ENCODE measurements around the gene GCC2. TPM values are rescaled to one million over a fixed set of nuclear protein-coding genes. Genes with fewer than 3 reads are reported as not detected.
"Not testable (repeated sequence)": the region's sequence is repeated elsewhere in the genome, so short reads cannot be mapped to it uniquely, and the experiment has no call there.

Gene GCC2
- total RNA-seq, 2 donors from 2014 or later: 57.0 to 59.9 TPM

DNA sequence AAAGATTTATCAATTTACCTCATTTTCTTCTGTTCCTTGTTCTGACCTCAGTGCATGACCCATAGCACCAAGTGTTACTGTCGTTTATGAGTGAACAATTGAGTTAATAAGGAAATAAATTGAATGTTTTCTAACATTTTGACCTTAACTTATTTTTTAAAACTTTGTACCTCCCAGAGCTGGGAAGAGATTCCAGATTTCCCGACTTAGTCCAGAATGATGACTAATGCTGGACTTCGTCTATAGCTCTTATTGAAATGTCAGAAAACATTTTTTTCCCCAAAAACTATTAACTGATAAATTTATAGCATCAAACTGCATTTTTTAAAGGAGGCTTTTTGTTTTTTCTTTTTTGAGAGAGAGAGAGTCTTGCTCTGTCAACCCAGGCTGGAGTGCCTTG, 63.4 kb downstream of the GCC2 start:
- H3K27ac ChIP-seq (ENCODE audit: low read depth, low read length); H3K27ac Mint-ChIP-seq; H3K9me3 ChIP-seq (ENCODE audit: control insufficient read depth, low read length); H3K4me1 ChIP-seq (ENCODE audit: control insufficient read depth, insufficient read depth, low read length); H3K36me3 ChIP-seq (ENCODE audit: control insufficient read depth, insufficient read depth, low read length); H3K4me3 Mint-ChIP-seq; H3K9ac ChIP-seq (ENCODE audit: extremely low read depth, low read length, poor library complexity, severe bottlenecking); H3K27me3 Mint-ChIP-seq (ENCODE audit: insufficient read depth); H3K4me3 ChIP-seq (ENCODE audit: low read length); H3K27me3 ChIP-seq (ENCODE audit: control insufficient read depth, insufficient read depth, low read length, poor library complexity, severe bottlenecking); H3K4me1 Mint-ChIP-seq; H3K9me3 Mint-ChIP-seq; DNase-seq: not testable (repeated sequence)
- WGBS, 2 experiments (ENCODE audit: insufficient coverage in 1 of 2, insufficient read length in 1 of 2): 91% methylated on average over 2 of the region's 3 CpGs; no CpG with 5 or more reads in 1 of the 2 experiments
- H3K36me3 Mint-ChIP-seq (ENCODE audit: low read depth): peaks cover 16% of the 10 kb centered on the region

DNA sequence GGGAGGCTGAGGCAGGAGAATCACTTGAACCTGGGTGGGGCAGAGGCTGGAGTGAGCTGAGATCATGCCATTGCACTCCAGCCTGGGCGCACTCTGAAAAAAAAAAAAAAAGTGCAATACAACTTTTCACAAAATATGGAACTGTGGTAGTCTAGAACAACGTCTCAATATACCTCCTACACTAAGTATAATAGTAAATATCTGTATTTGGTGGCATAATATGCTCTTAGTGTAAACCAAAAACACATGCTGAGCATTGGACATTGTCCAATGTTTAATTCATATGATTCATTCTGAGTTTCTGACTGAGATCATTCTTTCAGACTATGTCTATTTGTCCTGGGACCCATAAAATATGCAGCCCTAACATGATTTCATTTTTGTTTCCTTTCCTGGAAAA, 65.5 kb downstream of the GCC2 start:
- not testable (repeated sequence) for H3K9me3 ChIP-seq (ENCODE audit: control insufficient read depth, low read length); H3K27ac ChIP-seq (ENCODE audit: low read depth, low read length); H3K27me3 ChIP-seq (ENCODE audit: control insufficient read depth, insufficient read depth, low read length, poor library complexity, severe bottlenecking); H3K9ac ChIP-seq (ENCODE audit: extremely low read depth, low read length, poor library complexity, severe bottlenecking); H3K27me3 Mint-ChIP-seq (ENCODE audit: insufficient read depth); H3K4me1 ChIP-seq (ENCODE audit: control insufficient read depth, insufficient read depth, low read length); H3K4me1 Mint-ChIP-seq; H3K36me3 ChIP-seq (ENCODE audit: control insufficient read depth, insufficient read depth, low read length); H3K27ac Mint-ChIP-seq; H3K4me3 Mint-ChIP-seq; DNase-seq; H3K4me3 ChIP-seq (ENCODE audit: low read length)
- H3K9me3 Mint-ChIP-seq: peaks cover 13% of the 10 kb centered on the region
- peaks cover 15% of the 10 kb centered on the region for H3K36me3 Mint-ChIP-seq (ENCODE audit: low read depth)
- no CpG with 5 or more reads among the region's 2 CpGs for WGBS, 2 experiments (ENCODE audit: insufficient coverage in 1 of 2, insufficient read length in 1 of 2)

DNA sequence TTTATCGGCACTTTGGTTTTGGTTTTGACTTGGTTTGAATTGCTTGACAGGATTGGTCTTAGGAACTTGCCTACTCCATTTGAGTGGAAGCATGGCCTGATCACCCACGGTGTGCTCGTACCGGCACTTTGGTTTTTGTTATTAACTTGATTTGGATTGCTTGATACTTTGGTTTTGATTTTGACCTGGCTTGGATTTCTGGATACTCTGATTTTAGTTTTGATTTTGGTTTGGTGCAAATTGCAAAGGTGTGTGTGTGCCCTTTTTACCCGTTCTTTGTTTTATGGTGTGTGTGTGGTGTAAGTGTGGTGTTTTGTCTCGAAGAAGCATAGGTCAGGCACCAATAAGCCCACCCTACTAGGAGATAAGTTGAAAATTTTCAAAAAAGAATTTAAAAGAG, 75.7 kb downstream of the GCC2 start:
- H3K36me3 Mint-ChIP-seq (ENCODE audit: low read depth); DNase-seq; H3K9me3 ChIP-seq (ENCODE audit: control insufficient read depth, low read length); H3K27me3 ChIP-seq (ENCODE audit: control insufficient read depth, insufficient read depth, low read length, poor library complexity, severe bottlenecking); H3K27me3 Mint-ChIP-seq (ENCODE audit: insufficient read depth); H3K4me3 Mint-ChIP-seq; H3K36me3 ChIP-seq (ENCODE audit: control insufficient read depth, insufficient read depth, low read length); H3K27ac ChIP-seq (ENCODE audit: low read depth, low read length); H3K4me1 ChIP-seq (ENCODE audit: control insufficient read depth, insufficient read depth, low read length); H3K9me3 Mint-ChIP-seq; H3K4me3 ChIP-seq (ENCODE audit: low read length); H3K27ac Mint-ChIP-seq; H3K9ac ChIP-seq (ENCODE audit: extremely low read depth, low read length, poor library complexity, severe bottlenecking): not testable (repeated sequence)
- H3K4me1 Mint-ChIP-seq: peaks cover 15% of the 10 kb centered on the region
- 100% methylated on average over 5 of the region's 6 CpGs; no CpG with 5 or more reads in 1 of the 2 experiments for WGBS, 2 experiments (ENCODE audit: insufficient coverage in 1 of 2, insufficient read length in 1 of 2)

DNA sequence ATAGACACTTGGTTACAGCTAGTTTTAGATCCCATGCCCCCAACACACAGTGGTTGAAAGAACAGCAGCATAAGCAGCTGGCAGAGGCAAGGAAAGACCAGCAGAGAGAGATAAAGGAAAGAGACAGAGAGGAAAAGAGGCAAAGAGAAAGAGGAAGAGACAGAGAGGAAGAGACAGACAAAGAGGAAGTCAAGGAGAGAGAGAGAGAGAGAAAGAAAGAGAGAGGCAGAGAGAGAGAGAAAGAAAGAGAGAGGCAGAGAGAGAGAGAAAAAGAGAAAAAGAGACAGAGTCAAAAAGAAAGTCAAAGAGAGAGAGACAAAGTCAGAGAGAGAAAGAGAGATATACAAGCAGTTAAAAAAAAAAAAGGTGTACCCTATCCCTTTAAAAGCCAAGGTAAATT, 76.3 kb downstream of the GCC2 start:
- H3K4me1 ChIP-seq (ENCODE audit: control insufficient read depth, insufficient read depth, low read length); H3K27me3 ChIP-seq (ENCODE audit: control insufficient read depth, insufficient read depth, low read length, poor library complexity, severe bottlenecking); H3K27me3 Mint-ChIP-seq (ENCODE audit: insufficient read depth); H3K36me3 ChIP-seq (ENCODE audit: control insufficient read depth, insufficient read depth, low read length); H3K4me3 ChIP-seq (ENCODE audit: low read length); H3K36me3 Mint-ChIP-seq (ENCODE audit: low read depth); H3K27ac ChIP-seq (ENCODE audit: low read depth, low read length); H3K9me3 ChIP-seq (ENCODE audit: control insufficient read depth, low read length); DNase-seq; H3K9ac ChIP-seq (ENCODE audit: extremely low read depth, low read length, poor library complexity, severe bottlenecking); H3K27ac Mint-ChIP-seq; H3K4me3 Mint-ChIP-seq; H3K9me3 Mint-ChIP-seq: not testable (repeated sequence)
- peaks cover 15% of the 10 kb centered on the region for H3K4me1 Mint-ChIP-seq

DNA sequence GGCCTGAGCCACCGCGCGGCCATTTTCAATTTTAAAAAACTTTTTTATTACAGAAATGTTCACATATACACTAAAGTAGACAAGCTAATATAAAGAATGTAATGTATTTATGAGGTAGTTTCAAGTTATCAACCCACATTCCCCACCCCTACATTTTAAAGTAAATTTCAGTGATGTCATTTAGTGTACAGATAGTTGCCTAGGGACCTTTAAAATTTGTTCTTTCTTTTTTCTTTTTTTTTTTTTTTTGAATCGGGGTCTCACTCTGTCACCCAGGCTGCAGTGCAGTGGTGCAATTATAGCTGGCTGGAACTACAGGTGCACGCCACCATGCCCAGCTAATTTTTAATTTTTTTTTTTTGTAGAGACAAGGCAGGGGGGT, 82.7 kb downstream of the GCC2 start:
- peaks cover 3% of the 10 kb centered on the region for H3K27me3 Mint-ChIP-seq (ENCODE audit: insufficient read depth)
- Histone ChIP-seq H3K36me3 (ENCODE audit: control insufficient read depth, insufficient read depth, low read length) (no peaks in the 10 kb centered on the region), H3K4me3 (ENCODE audit: low read length) (no peak overlapping the region), H3K9ac (ENCODE audit: extremely low read depth, low read length, poor library complexity, severe bottlenecking) (no peak overlapping the region), H3K4me1 (ENCODE audit: control insufficient read depth, insufficient read depth, low read length) (peaks cover 2% of the 10 kb centered on the region), H3K27ac (ENCODE audit: low read depth, low read length) (no peak overlapping the region), H3K9me3 (ENCODE audit: control insufficient read depth, low read length) (no peaks in the 10 kb centered on the region), H3K27me3 (ENCODE audit: control insufficient read depth, insufficient read depth, low read length, poor library complexity, severe bottlenecking) (no peaks in the 10 kb centered on the region)
- H3K4me3 Mint-ChIP-seq: no peak overlapping the region
- H3K9me3 Mint-ChIP-seq: no peaks in the 10 kb centered on the region
- no peak for DNase-seq
- TF ChIP-seq, protein P1, sequence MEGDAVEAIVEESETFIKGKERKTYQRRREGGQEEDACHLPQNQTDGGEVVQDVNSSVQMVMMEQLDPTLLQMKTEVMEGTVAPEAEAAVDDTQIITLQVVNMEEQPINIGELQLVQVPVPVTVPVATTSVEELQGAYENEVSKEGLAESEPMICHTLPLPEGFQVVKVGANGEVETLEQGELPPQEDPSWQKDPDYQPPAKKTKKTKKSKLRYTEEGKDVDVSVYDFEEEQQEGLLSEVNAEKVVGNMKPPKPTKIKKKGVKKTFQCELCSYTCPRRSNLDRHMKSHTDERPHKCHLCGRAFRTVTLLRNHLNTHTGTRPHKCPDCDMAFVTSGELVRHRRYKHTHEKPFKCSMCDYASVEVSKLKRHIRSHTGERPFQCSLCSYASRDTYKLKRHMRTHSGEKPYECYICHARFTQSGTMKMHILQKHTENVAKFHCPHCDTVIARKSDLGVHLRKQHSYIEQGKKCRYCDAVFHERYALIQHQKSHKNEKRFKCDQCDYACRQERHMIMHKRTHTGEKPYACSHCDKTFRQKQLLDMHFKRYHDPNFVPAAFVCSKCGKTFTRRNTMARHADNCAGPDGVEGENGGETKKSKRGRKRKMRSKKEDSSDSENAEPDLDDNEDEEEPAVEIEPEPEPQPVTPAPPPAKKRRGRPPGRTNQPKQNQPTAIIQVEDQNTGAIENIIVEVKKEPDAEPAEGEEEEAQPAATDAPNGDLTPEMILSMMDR (conservative IDR thresholded peaks at IDR 0.05): no peak
- H3K27ac Mint-ChIP-seq: no peak overlapping the region
- 93% methylated on average over 5 of the region's 5 CpGs; no CpG with 5 or more reads in 1 of the 2 experiments for WGBS, 2 experiments (ENCODE audit: insufficient coverage in 1 of 2, insufficient read length in 1 of 2)
- peaks cover 28% of the 10 kb centered on the region for H3K4me1 Mint-ChIP-seq
- H3K36me3 Mint-ChIP-seq (ENCODE audit: low read depth): no peaks in the 10 kb centered on the region
